H1 (cell line): ENCODE results near the gene PSAP. TPM values are rescaled to one million over a fixed set of nuclear protein-coding genes. Genes with fewer than 3 reads are reported as not detected.

Source experiments
- POLR2AphosphoS5 ChIP-seq: IDR thresholded peaks from 2 replicates; pipeline ENCODE4 v1.6.1; 2011; ENCODE audit warnings: low read depth, low read length
- polyA plus RNA-seq, 7 experiments: library from polyadenylated mRNA; depleted of rRNA in 3 of 7; stranded (reverse) in 5 of 7; unstranded in 2 of 7; fragments of >200 nt in 5 of 7; fragments of 200-250 nt in 2 of 7; gene quantifications; 1 replicate in 5 of 7; 2 replicates in 1 of 7; 4 replicates in 1 of 7; pipeline versions ENCODE4 v1.2.1 to v1.2.3, GENCODE V29; 2011 to 2013; ENCODE audit warnings: missing spikeins in 2 of 7, mixed read lengths in 2 of 7
- total RNA-seq: library from RNA; stranded (reverse); fragmentation: NEBNext Ultra II Directional; extraction: Animal tissue kit (Norgen Biotek cat#: 25700); gene quantifications from 2 replicates; pipeline ENCODE4 v1.2.1, GENCODE V29; 2021
- TF ChIP-seq, protein P1 (sequence below): fragments of 300-600 bp; sonication (generic); IDR thresholded peaks from 2 replicates; pipeline ENCODE4 v1.7.1; 2012; ENCODE audit warnings: low read length, moderate library complexity, mild to moderate bottlenecking, inconsistent platforms; ENCODE audit not compliant: insufficient replicate concordance

PSAP gene
- total and polyA plus RNA-seq, 2 of the 8 experiments (the other 6 are each of a cell fraction or from before 2014, with no cell fraction given), result 386 to 504 TPM

DNA sequence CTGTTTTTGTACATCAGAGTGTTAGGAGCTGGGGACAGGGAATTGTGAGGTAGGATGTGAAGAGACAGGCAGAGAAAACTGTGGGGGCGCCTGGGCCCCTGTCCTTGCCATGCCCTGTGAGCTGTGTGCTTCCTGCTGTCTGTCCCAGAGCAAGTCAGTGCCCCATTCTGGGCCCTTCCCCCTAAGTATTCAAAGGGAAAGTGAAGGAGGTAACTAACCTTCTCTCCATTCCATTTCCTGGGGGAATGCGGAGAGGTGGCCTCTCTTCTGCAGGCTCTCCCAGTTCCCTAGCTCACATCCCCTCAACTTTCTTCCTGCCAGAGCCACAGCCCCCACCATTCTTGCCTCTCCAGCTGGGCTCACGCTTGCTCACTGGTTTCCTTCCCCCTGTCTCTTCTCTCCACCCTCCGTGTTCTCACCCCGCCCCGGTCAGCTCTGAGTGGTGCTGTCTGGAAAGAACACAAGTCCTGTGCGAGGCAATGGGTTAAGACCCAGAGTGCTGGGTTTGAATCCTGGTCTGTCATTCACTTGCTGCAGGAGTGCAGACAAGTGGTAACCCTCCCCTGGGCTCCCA is 68.0 kb downstream of the PSAP start (continued):
- TF ChIP-seq, protein P1, sequence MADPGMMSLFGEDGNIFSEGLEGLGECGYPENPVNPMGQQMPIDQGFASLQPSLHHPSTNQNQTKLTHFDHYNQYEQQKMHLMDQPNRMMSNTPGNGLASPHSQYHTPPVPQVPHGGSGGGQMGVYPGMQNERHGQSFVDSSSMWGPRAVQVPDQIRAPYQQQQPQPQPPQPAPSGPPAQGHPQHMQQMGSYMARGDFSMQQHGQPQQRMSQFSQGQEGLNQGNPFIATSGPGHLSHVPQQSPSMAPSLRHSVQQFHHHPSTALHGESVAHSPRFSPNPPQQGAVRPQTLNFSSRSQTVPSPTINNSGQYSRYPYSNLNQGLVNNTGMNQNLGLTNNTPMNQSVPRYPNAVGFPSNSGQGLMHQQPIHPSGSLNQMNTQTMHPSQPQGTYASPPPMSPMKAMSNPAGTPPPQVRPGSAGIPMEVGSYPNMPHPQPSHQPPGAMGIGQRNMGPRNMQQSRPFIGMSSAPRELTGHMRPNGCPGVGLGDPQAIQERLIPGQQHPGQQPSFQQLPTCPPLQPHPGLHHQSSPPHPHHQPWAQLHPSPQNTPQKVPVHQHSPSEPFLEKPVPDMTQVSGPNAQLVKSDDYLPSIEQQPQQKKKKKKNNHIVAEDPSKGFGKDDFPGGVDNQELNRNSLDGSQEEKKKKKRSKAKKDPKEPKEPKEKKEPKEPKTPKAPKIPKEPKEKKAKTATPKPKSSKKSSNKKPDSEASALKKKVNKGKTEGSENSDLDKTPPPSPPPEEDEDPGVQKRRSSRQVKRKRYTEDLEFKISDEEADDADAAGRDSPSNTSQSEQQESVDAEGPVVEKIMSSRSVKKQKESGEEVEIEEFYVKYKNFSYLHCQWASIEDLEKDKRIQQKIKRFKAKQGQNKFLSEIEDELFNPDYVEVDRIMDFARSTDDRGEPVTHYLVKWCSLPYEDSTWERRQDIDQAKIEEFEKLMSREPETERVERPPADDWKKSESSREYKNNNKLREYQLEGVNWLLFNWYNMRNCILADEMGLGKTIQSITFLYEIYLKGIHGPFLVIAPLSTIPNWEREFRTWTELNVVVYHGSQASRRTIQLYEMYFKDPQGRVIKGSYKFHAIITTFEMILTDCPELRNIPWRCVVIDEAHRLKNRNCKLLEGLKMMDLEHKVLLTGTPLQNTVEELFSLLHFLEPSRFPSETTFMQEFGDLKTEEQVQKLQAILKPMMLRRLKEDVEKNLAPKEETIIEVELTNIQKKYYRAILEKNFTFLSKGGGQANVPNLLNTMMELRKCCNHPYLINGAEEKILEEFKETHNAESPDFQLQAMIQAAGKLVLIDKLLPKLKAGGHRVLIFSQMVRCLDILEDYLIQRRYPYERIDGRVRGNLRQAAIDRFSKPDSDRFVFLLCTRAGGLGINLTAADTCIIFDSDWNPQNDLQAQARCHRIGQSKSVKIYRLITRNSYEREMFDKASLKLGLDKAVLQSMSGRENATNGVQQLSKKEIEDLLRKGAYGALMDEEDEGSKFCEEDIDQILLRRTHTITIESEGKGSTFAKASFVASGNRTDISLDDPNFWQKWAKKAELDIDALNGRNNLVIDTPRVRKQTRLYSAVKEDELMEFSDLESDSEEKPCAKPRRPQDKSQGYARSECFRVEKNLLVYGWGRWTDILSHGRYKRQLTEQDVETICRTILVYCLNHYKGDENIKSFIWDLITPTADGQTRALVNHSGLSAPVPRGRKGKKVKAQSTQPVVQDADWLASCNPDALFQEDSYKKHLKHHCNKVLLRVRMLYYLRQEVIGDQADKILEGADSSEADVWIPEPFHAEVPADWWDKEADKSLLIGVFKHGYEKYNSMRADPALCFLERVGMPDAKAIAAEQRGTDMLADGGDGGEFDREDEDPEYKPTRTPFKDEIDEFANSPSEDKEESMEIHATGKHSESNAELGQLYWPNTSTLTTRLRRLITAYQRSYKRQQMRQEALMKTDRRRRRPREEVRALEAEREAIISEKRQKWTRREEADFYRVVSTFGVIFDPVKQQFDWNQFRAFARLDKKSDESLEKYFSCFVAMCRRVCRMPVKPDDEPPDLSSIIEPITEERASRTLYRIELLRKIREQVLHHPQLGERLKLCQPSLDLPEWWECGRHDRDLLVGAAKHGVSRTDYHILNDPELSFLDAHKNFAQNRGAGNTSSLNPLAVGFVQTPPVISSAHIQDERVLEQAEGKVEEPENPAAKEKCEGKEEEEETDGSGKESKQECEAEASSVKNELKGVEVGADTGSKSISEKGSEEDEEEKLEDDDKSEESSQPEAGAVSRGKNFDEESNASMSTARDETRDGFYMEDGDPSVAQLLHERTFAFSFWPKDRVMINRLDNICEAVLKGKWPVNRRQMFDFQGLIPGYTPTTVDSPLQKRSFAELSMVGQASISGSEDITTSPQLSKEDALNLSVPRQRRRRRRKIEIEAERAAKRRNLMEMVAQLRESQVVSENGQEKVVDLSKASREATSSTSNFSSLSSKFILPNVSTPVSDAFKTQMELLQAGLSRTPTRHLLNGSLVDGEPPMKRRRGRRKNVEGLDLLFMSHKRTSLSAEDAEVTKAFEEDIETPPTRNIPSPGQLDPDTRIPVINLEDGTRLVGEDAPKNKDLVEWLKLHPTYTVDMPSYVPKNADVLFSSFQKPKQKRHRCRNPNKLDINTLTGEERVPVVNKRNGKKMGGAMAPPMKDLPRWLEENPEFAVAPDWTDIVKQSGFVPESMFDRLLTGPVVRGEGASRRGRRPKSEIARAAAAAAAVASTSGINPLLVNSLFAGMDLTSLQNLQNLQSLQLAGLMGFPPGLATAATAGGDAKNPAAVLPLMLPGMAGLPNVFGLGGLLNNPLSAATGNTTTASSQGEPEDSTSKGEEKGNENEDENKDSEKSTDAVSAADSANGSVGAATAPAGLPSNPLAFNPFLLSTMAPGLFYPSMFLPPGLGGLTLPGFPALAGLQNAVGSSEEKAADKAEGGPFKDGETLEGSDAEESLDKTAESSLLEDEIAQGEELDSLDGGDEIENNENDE, result no peak
- TF ChIP-seq POLR2AphosphoS5, result no peak
- TF ChIP-seq, all 59 proteins: peak for 0
